NCI-H1930 (cell line): ENCODE measurements around the gene DCX.
"Not testable (repeated sequence)": the region's sequence is repeated elsewhere in the genome, so short reads cannot be mapped to it uniquely, and the experiment has no call there.

Experiments
- DNase-seq, 2 experiments: peaks; one replicate each; lab custom pipeline; 2025; lab: John Stamatoyannopoulos, UW

Gene DCX

GRCh38 chrX:111372086-111372485, 39.9 kb downstream of the DCX start:
- DNase-seq = no peak

- no peak for DNase-seq
Measured at GRCh38 chrX:111365770-111366325, 46.1 kb downstream of the DCX start.

GRCh38 chrX:111363741-111364140, 48.3 kb downstream of the DCX start:
- no peak for DNase-seq

GRCh38 chrX:111361751-111362150, 50.2 kb downstream of the DCX start:
- no peak for DNase-seq

GRCh38 chrX:111360839-111361238, 51.2 kb downstream of the DCX start:
- DNase-seq = no peak

- no peak for DNase-seq
Measured at GRCh38 chrX:111355523-111356115, 56.4 kb downstream of the DCX start.

GRCh38 chrX:111354496-111354895, 57.5 kb downstream of the DCX start:
- DNase-seq = no peak

DNA sequence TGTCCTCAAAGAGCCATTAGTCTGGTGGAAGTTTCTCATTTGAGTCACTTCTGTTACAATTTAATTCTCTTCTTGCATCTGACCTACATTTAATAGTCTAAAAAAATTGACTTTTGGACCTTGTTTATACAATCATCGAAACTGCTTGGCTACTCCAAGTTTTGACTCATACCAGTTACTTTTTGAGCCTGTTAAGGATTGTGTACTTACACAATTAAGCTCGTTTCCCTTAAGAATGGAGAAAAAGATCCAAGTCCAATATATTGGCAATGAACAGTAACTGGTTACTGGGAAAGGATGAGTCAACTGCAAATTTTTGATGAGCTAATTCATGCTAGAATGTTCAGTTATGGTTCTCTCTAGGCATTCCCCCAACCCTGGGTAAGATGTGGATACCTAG, 58.2 kb downstream of the DCX start:
- DNase-seq = no peak

DNA sequence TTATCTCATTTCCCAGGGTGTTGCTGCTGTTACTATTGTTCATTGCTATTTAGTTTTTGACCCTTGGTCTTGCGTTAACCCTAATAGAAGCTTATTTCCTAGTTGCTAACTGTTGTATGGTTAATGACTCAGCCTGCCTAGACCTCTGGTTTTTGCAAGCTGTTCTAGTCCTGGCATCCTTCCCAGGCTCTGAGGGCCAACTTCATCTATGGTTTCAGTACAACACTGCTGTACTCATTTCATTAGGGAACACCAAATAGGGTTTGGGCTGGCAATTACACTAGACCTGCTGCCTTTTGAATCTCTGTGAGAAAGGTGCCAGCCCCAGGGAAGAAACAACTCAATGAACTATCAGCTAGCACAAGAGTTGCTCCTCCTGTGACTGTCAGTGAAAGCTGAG, 59.6 kb downstream of the DCX start:
- no peak for DNase-seq

DNA sequence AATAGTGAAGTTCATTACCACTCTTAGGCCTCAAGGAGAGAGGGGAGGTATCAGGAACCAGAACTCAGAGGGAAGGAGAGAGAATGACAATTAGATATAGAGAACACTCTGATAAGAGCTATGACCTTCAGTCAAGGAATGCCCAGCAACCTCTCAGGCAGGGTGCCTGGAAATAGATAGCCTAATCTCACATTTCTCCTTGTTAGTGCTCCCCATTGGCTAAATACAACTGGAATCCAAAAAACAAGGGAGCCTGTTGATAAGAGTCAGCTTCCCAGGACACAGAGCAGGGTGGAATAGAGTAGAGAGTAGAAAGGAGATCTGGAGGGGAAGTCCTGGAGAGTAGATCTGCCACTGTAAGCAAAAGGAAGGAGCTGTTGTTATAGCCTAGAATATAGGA, 62.1 kb downstream of the DCX start:
- DNase-seq = no peak

DNA sequence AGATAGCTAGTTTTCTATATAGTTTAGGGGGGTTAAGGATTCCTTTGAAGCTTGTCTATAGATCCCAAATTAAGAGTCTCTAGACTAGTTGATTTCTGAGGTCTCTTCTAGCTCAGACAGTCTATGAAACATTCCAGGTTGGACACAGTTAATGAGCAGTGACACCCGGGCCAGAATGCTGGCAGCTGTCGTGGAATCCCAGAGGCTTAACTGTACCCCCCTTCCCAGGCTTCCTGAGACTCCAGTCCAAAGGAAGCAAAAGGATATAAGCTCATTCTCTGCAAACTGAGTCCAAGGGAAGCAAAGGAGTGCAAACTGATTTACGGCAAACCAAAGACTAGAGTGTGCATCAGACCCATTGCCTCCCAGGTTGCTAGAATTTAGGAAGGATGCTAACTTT, 62.9 kb downstream of the DCX start:
- no peak for DNase-seq

DNA sequence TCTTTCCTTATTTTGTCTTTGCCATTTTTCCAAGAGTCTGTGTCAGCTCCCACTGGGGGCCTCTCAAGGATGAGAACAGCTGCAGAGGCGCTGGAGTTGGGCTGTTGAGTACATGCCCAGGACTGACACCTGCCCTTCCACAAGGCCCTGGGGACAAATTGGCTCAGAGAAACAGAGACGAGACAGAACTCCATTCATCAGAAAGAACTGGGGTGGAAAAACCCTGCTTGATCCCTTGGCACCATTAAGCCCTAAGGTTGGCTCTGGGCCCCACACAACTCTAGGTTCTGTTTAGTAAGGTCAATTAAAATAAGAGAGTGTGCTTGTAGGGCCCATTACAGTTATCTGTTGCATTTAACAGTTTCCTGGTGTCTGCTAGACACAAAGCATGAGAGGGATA, 63.6 kb downstream of the DCX start:
- DNase-seq = no peak

GRCh38 chrX:111346150-111346549, 65.8 kb downstream of the DCX start:
- DNase-seq = not testable (repeated sequence)

- DNase-seq = no peak
Measured at GRCh38 chrX:111340054-111340453, 71.9 kb downstream of the DCX start.

- DNase-seq = no peak
Measured at GRCh38 chrX:111339212-111339611, 72.8 kb downstream of the DCX start.

DNA sequence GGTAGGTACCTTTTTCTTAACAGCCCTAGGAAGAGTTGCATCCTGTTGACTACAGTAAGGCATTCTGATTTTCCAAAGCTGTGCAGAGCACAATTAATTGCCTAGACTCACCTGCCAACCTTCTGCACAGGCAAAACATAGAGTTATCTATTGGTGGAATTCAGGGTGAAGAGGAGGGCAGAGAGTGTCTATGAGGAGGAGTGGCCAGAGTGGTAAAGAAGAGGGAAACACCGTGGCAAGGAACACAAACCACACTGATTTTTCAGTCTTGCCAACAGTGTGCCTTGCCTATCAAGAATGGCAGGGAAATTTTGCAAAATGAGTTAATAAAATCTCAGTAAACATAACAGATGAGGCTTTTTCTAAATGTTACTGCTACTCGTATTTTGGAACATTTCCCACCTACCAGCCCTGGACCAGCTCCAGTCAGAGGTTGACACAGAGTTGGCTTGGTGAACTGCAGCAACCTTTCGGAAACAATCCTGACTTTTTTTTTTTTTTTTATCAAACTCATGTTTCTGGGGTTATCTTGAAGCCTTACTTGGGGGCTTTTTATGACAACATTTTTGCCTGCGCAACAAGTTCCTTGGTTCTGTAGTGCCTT, 73.8 kb downstream of the DCX start:
- no peak for DNase-seq

- DNase-seq = no peak
Measured at GRCh38 chrX:111337067-111337637, 74.8 kb downstream of the DCX start.

GRCh38 chrX:111336141-111336540, 75.9 kb downstream of the DCX start:
- DNase-seq = no peak

DNA sequence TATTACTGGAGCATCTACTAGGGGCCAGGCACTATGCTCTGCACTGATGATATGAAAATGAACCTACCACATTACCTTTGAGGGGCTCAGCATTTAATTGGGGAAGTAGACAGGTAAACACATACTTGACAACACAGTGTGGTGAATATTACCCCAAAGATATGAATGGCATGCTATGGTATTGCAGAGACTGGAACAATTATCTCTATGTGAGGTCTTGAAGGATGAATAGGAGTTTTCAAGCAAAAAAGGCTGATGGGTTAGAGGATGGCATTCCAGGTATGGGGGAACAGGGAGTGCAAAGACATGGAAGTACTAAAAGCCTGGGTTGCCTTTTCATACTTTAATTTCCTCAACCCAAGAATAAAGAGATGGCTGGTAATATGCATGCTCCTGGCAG, 82.6 kb downstream of the DCX start:
- no peak for DNase-seq

GRCh38 chrX:111328858-111329257, 83.1 kb downstream of the DCX start:
- DNase-seq = no peak

- DNase-seq = no peak
Measured at GRCh38 chrX:111322231-111322855, 89.6 kb downstream of the DCX start.

GRCh38 chrX:111319451-111319850, 92.5 kb downstream of the DCX start:
- DNase-seq = no peak

DNA sequence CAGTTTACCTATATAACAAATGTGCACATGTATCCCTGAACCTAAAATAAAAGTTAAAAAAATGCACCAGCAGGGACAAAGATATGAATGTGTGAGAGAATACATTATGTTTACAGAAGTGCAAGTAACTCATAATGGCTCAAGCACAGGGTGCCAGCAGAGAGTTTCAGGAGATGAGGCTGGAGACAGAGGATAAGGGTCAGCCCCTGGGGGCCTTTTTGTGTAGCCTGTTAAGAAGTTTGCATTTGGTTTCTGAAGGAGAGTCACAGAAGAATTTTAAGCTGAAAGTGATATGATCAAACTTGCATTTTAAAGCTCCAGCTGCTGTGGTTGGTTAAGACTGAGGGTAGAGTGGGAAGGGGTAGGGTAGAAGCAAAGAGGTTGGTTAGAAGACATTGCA, 93.1 kb downstream of the DCX start:
- no peak for DNase-seq
